Measurements from ENCODE around the gene RTCB.

Gene RTCB

DNA sequence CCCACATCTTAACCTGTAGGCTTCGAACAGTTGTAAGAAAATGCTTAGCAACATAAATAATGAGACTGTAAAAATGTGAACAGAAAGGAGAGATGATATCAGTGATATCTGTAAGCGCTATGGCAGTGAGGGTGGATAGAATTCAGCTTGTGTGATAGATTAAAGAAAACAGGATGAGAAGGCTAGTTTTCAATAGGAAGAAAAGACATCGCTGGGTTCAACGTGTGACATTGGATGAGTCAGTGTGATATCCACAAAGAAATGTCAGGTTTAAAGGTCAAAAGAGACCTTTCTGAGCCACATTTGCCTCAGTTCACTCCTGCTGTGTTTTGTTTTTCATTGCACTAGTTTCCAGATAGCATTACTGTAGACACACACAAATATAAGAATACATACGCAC is 68.1 kb downstream of the RTCB start:
- no peak overlapping the region for H3K4me3 ChIP-seq (ENCODE audit: low read depth, low read length)
- TF ChIP-seq, protein P1, sequence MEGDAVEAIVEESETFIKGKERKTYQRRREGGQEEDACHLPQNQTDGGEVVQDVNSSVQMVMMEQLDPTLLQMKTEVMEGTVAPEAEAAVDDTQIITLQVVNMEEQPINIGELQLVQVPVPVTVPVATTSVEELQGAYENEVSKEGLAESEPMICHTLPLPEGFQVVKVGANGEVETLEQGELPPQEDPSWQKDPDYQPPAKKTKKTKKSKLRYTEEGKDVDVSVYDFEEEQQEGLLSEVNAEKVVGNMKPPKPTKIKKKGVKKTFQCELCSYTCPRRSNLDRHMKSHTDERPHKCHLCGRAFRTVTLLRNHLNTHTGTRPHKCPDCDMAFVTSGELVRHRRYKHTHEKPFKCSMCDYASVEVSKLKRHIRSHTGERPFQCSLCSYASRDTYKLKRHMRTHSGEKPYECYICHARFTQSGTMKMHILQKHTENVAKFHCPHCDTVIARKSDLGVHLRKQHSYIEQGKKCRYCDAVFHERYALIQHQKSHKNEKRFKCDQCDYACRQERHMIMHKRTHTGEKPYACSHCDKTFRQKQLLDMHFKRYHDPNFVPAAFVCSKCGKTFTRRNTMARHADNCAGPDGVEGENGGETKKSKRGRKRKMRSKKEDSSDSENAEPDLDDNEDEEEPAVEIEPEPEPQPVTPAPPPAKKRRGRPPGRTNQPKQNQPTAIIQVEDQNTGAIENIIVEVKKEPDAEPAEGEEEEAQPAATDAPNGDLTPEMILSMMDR (IDR thresholded peaks at IDR 0.05; ENCODE audit: low read depth, low read length) = no peak
- no peak for DNase-seq (ENCODE audit: low read depth, low spot score)
- in situ Hi-C loops (cut with HindIII; ENCODE audit: low sequenced_read_pairs) = no loop called here

DNA sequence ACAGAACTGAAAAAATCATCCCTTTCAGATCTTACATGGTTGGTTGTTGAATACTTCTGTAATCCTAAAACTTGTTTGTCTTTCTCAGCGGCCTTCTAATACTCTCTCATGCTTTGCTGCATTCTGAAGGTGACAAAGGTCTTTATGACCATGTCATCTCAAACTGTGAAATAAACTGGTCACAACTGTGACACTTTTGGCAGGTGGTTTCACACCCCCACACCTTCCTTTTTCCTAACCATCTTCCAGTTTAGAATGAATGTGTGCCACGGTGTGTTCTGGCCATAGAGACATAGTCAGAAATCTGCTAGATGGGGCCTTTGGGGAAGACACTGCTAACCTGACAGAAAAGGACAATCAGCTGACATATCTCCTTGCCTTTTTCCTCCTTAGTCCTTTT is 69.1 kb downstream of the RTCB start:
- TF ChIP-seq, protein P1 (IDR thresholded peaks at IDR 0.05; ENCODE audit: low read depth, low read length) = no peak
- H3K4me3 ChIP-seq (ENCODE audit: low read depth, low read length) = no peak overlapping the region
- in situ Hi-C loops (cut with HindIII; ENCODE audit: low sequenced_read_pairs) = no loop called here
- DNase-seq (ENCODE audit: low read depth, low spot score) = no peak

DNA sequence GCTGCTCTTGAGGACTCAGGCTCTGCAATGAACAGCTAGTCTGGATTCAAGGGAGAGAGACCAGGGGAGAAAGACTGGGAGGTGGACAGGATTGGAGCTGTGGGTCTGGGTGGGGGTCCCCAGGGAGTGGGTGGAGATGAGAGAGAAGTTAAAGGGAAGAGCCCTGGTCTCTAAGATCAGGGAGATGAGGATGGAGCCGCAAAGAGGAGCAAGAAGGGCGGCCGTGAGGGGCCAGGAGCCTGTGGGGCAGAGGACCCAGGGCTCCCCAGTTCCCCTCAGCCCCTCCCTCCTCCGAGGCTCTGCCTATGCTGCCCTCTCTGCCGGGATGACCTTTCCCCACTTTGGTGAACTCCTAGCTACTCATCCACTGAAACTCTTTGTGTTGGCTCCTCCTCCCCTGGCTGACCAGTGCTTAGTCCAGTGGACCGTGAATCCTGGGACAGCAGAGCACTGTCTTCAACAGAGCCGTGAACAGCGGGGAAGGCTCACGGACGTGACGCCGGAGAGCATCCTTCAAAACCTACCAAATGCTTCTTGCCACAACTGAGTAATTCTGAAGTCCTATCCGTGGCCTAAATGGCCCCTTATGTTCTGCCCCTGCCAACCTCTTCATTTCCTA is 70.8 kb downstream of the RTCB start:
- H3K4me3 ChIP-seq (ENCODE audit: low read depth, low read length) = no peak overlapping the region
- DNase-seq (ENCODE audit: low read depth, low spot score) = no peak
- TF ChIP-seq, protein P1 (IDR thresholded peaks at IDR 0.05; ENCODE audit: low read depth, low read length) = no peak
- in situ Hi-C loops (cut with HindIII; ENCODE audit: low sequenced_read_pairs) = no loop called here

DNA sequence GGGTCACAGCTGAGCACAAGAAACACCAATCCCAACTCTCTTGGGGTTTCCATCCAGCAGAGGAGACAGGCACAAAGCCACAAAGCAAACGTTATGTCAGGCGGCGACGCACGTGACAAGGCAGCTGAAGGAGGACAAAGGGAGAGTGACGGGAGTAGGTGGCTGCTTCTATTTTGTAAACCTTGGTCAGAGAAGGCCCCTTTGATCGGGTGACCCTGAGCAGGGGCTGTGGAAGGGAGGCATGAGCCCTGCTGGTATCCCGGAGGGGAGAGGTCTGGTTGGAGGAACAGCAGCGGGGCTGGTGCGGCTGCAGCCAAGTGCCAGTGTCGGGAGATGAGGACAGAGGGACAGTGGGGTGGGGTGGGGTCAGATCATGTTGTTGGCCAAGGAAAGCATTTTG is 71.6 kb downstream of the RTCB start:
- in situ Hi-C loops (cut with HindIII; ENCODE audit: low sequenced_read_pairs) = no loop called here
- TF ChIP-seq, protein P1 (IDR thresholded peaks at IDR 0.05; ENCODE audit: low read depth, low read length) = no peak
- H3K4me3 ChIP-seq (ENCODE audit: low read depth, low read length) = no peak overlapping the region
- no peak for DNase-seq (ENCODE audit: low read depth, low spot score)

DNA sequence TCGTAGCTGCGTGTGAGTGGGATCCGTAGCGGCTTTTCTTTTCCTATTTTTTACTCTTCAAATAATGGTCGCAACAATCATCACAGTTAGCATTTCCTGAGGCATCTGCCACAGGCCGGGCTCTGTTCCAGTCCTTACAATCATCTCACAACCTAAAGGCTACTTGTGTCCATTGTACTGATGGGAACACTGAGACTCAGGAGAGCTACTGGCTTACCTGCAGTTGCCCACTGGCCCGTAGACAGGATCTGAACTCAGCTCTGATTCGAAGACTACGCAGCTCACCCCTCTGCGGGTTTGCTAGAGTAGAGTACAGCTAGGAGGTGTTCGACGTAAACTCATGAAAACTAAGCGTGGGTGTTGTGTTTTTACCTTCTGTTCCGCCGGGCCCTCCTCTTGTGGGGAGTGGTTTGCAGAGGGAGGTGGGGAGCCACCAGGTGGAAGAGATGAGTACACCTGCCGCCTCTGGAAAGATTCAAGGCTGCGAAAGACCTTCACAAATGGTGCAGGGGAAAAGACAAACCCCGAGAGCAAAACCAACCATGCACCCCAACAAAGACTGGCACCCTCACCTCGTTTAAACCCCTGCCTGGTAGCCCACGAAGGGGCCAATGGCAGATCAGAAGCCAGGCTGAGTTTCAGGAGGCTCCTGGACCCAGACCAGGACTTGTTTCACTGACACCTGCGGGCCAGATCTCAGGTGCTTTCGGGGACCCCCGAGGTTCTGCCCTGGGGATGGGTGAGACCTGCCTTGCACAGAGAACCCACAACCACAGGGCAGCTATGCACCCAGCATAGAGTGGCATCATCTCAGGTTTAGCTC is 72.6 kb downstream of the RTCB start:
- in situ Hi-C loops (cut with HindIII; ENCODE audit: low sequenced_read_pairs) = no loop called here
- no peak overlapping the region for H3K4me3 ChIP-seq (ENCODE audit: low read depth, low read length)
- DNase-seq (ENCODE audit: low read depth, low spot score) = no peak
- TF ChIP-seq, protein P1 (IDR thresholded peaks at IDR 0.05; ENCODE audit: low read depth, low read length) = no peak

DNA sequence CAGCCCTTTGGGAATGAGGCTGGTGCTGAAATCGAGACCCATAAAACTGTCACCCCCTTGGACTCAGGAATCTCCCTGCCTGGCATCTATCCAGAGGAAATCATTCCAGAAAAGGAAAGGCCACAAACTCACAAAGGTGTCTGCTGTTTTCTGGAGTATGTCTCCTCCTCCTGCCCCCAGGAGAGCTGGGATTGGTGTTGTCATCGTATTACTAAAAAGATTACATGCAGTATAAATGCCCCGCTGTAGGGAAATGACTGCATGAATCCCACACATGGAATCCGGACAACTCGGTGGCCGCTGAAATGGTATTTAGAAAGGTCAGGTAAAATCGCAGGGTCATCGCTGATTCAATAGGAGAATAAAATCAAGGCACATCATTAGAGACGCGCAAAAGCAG is 73.3 kb downstream of the RTCB start:
- TF ChIP-seq, protein P1 (IDR thresholded peaks at IDR 0.05; ENCODE audit: low read depth, low read length) = no peak
- H3K4me3 ChIP-seq (ENCODE audit: low read depth, low read length) = no peak overlapping the region
- in situ Hi-C loops (cut with HindIII; ENCODE audit: low sequenced_read_pairs) = no loop called here
- DNase-seq (ENCODE audit: low read depth, low spot score) = no peak
